ENCODE data around the gene DLX6.

DLX6 gene

GRCh38 chr7:97011536-97012364 lies 6.4 kb downstream of the DLX6 start:
- no peak for DNase-seq

GRCh38 chr7:97012365-97013133 lies 7.2 kb downstream of the DLX6 start:
- peak; percentile 57 for DNase-seq

GRCh38 chr7:97013134-97013844 lies 7.9 kb downstream of the DLX6 start:
- no peak for DNase-seq

GRCh38 chr7:97013845-97014134 lies 8.4 kb downstream of the DLX6 start:
- DNase-seq = no peak

GRCh38 chr7:97014145-97014750 lies 8.9 kb downstream of the DLX6 start:
- DNase-seq = no peak

GRCh38 chr7:97015279-97015678 lies 9.9 kb downstream of the DLX6 start:
- no peak for DNase-seq

GRCh38 chr7:97015756-97016380 lies 10.5 kb downstream of the DLX6 start:
- no peak for DNase-seq

- DNase-seq = peak; percentile 76
Observed at GRCh38 chr7:97016381-97017191, 11.2 kb downstream of the DLX6 start.

GRCh38 chr7:97017192-97018125 lies 12.1 kb downstream of the DLX6 start:
- no peak for DNase-seq

- no peak for DNase-seq
Observed at GRCh38 chr7:97018126-97018601, 12.8 kb downstream of the DLX6 start.

GRCh38 chr7:97018791-97019531 lies 13.6 kb downstream of the DLX6 start:
- DNase-seq = no peak

GRCh38 chr7:97019710-97020225 lies 14.4 kb downstream of the DLX6 start:
- DNase-seq = no peak

- DNase-seq = no peak
Observed at GRCh38 chr7:97020601-97020995, 15.2 kb downstream of the DLX6 start.

- no peak for DNase-seq
Observed at GRCh38 chr7:97020996-97021746, 15.8 kb downstream of the DLX6 start.

GRCh38 chr7:97021747-97022490 lies 16.6 kb downstream of the DLX6 start:
- no peak for DNase-seq

- DNase-seq = no peak
Observed at GRCh38 chr7:97022491-97023306, 17.3 kb downstream of the DLX6 start.
